Measurements from ENCODE around the gene ALG9. TPM values are rescaled to one million over a fixed set of nuclear protein-coding genes. Genes with fewer than 3 reads are reported as not detected.
"Not testable (repeated sequence)": the region's sequence is repeated elsewhere in the genome, so short reads cannot be mapped to it uniquely, and the experiment has no call there.

ALG9 gene
- total and polyA plus RNA-seq, 2 donors (not counting 3 experiments of a cell fraction or from before 2014, with no cell fraction given) = 29.1 to 29.4 TPM

DNA sequence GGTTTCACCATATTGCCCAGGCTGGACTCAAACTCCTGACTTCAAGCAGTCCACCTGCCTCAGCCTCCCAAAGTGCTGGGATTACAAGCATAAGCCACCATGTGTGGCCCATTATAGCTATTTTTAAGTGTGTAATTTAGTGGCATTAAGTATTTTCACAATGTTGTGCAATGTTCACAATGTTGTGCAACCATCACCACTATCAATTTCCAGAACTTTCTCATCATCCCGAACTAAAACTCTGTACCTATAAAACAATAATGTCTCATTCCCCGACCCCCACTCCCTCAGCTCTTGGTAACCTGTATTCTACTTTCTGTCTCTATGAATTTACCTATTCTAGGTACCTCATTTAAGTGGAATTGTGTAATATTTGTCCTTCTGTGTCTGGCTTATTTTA, 15.5 kb upstream of the ALG9 start:
- CTCF ChIA-PET = interaction anchor here (1.2 kb wide), 1 partner anchor 11 kb away, joined by 4 read pairs; no protein-coding TSS in a partner anchor

DNA sequence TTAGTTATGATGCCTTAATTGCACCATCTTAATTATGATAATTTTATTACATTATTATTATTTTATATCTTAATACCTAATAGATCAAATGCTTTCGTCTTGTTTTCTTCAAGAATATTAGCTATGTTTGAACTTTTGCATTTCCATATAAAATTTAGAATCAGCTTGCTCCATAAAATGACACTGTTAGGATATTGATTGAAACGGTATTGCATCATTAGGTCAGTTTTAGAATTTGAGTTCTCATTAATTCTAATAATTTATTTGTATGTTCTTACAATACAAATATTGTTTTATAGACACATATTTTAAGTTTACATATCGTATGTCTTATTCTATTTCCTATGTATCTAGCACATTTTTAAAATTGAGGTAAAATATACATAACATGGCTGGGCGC, 14.7 kb upstream of the ALG9 start:
- BruUV-seq (replicated peaks) = no TSS peak
- DNase-seq (ENCODE audit: low read depth, low spot score) (no peak), FAIRE-seq (no peak)
- H3K4me2 ChIP-seq (ENCODE audit: insufficient read depth, low read length) = no peak overlapping the region
- dilution Hi-C loops (cut with MboI; ENCODE audit: extremely low pct_ligation_motif_present, low sequenced_read_pairs) = no loop called here
- ChIA-PET CTCF (no interaction called here), POLR2A (no interaction called here)
- H3K27me3 ChIP-seq (ENCODE audit: control insufficient read depth in 2 of 2, insufficient read depth in 2 of 2, low read length in 2 of 2) = no peaks in the 10 kb centered on the region
- intact Hi-C loops (cut with micrococcal nuclease) = no loop called here
- H2AFZ ChIP-seq (ENCODE audit: low read depth, low read length) = no peak overlapping the region
- no peaks in the 10 kb centered on the region for H3K9me3 ChIP-seq (replicated peaks; ENCODE audit: control insufficient read depth, insufficient read depth, low read length)
- H3K79me2 ChIP-seq (ENCODE audit: control insufficient read depth, insufficient read depth, low read length) = no peaks in the 10 kb centered on the region
- H4K20me1 ChIP-seq (replicated peaks; ENCODE audit: control insufficient read depth, extremely low read depth, insufficient read depth, low read length) = no peaks in the 10 kb centered on the region
- no peak overlapping the region for H3K27ac ChIP-seq (ENCODE audit: insufficient read depth, low read depth, low read length)
- H3K36me3 ChIP-seq (ENCODE audit: control insufficient read depth in 2 of 2, extremely low read depth in 1 of 2, insufficient read depth in 2 of 2, low read length in 2 of 2) = no peaks in the 10 kb centered on the region
- no peak overlapping the region for H3K4me3 ChIP-seq (replicated peaks in 1 of 3; ENCODE audit: insufficient read depth in 1 of 3, low read depth in 1 of 3, low read length in 3 of 3)
- H3K9me1 ChIP-seq (replicated peaks; ENCODE audit: control insufficient read depth, extremely low read depth, insufficient read depth, low read length) = no peaks in the 10 kb centered on the region
- H3K9ac ChIP-seq (replicated peaks; ENCODE audit: extremely low read depth, insufficient read depth, low read length) = no peak overlapping the region
- peaks cover 10% of the 10 kb centered on the region for H3K4me1 ChIP-seq (ENCODE audit: control insufficient read depth, extremely low read depth, insufficient read depth, low read length)
- TF ChIP-seq, protein P1, sequence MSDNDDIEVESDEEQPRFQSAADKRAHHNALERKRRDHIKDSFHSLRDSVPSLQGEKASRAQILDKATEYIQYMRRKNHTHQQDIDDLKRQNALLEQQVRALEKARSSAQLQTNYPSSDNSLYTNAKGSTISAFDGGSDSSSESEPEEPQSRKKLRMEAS (IDR thresholded peaks at IDR 0.05; ENCODE audit: insufficient read depth, insufficient read length) = no peak
- TF ChIP-seq GATA2 (IDR thresholded peaks at IDR 0.05; ENCODE audit: insufficient read depth, insufficient read length, low read depth, low read length) = no peak
- TF ChIP-seq POLR2AphosphoS5 (IDR thresholded peaks at IDR 0.05; ENCODE audit: insufficient read depth, low read depth, low read length) = no peak
- no peak for TF ChIP-seq FOS (IDR thresholded peaks at IDR 0.05; ENCODE audit: borderline replicate concordance, insufficient read depth, low read length)
- TF ChIP-seq EZH2 (IDR thresholded peaks at IDR 0.05; ENCODE audit: borderline replicate concordance, low read depth, low read length, severe bottlenecking) = no peak

More for the DNA sequence above, 15.5 kb upstream of the ALG9 start:
- Histone ChIP-seq H3K36me3 (ENCODE audit: control insufficient read depth in 2 of 2, extremely low read depth in 1 of 2, insufficient read depth in 2 of 2, low read length in 2 of 2) (no peaks in the 10 kb centered on the region), H3K9me1 (replicated peaks; ENCODE audit: control insufficient read depth, extremely low read depth, insufficient read depth, low read length) (no peaks in the 10 kb centered on the region), H3K27me3 (ENCODE audit: control insufficient read depth in 2 of 2, insufficient read depth in 2 of 2, low read length in 2 of 2) (no peaks in the 10 kb centered on the region), H3K4me2 (ENCODE audit: insufficient read depth, low read length) (no peak overlapping the region), H4K20me1 (replicated peaks; ENCODE audit: control insufficient read depth, extremely low read depth, insufficient read depth, low read length) (no peaks in the 10 kb centered on the region), H3K9ac (replicated peaks; ENCODE audit: extremely low read depth, insufficient read depth, low read length) (no peak overlapping the region), H3K4me1 (ENCODE audit: control insufficient read depth, extremely low read depth, insufficient read depth, low read length) (peaks cover 4% of the 10 kb centered on the region), H3K9me3 (replicated peaks; ENCODE audit: control insufficient read depth, insufficient read depth, low read length) (no peaks in the 10 kb centered on the region), H3K27ac (ENCODE audit: insufficient read depth, low read depth, low read length) (no peak overlapping the region), H2AFZ (ENCODE audit: low read depth, low read length) (no peak overlapping the region), H3K4me3 (replicated peaks in 1 of 3; ENCODE audit: insufficient read depth in 1 of 3, low read depth in 1 of 3, low read length in 3 of 3) (no peak overlapping the region), H3K79me2 (ENCODE audit: control insufficient read depth, insufficient read depth, low read length) (no peaks in the 10 kb centered on the region)
- TF ChIP-seq MYC (IDR thresholded peaks at IDR 0.05; ENCODE audit: low read depth, low read length) = no peak
- no peak for TF ChIP-seq POLR2A (IDR thresholded peaks at IDR 0.05; ENCODE audit: low read depth, low read length)
- no peak for TF ChIP-seq FOS (IDR thresholded peaks at IDR 0.05; ENCODE audit: borderline replicate concordance, insufficient read depth, low read length)
- DNase-seq (ENCODE audit: low read depth, low spot score) = no peak
- dilution Hi-C loops (cut with MboI; ENCODE audit: extremely low pct_ligation_motif_present, low sequenced_read_pairs) = no loop called here
- POLR2A ChIA-PET = no interaction called here
- intact Hi-C loops (cut with micrococcal nuclease) = no loop called here
- no TSS peak for BruUV-seq (replicated peaks)
- no peak for FAIRE-seq

DNA sequence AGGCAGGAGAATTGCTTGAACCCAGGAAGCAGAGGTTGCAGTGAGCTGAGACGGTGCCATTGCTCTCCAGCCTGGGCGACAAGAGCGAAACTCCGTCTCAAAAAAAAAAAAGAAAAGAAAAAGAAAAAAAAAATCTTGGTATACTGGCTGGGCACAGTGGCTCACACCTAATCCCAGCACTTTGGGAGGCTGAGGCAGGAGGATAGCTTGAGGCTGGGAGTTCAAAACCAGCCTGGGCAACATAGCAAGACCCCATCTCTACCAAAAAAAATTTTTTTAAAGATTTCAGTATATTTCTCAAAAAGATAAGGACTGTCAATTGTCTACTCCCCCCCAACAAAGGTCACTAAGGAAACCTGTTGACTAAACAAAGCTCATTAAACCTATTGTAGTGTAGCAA, 13.7 kb upstream of the ALG9 start:
- H3K4me2 ChIP-seq (ENCODE audit: insufficient read depth, low read length); FAIRE-seq; H3K9me1 ChIP-seq (replicated peaks; ENCODE audit: control insufficient read depth, extremely low read depth, insufficient read depth, low read length); H3K36me3 ChIP-seq (ENCODE audit: control insufficient read depth in 2 of 2, extremely low read depth in 1 of 2, insufficient read depth in 2 of 2, low read length in 2 of 2); CTCF ChIA-PET; intact Hi-C loops (cut with micrococcal nuclease); H3K9ac ChIP-seq (replicated peaks; ENCODE audit: extremely low read depth, insufficient read depth, low read length); POLR2A ChIA-PET; H3K9me3 ChIP-seq (replicated peaks; ENCODE audit: control insufficient read depth, insufficient read depth, low read length); BruUV-seq (replicated peaks); dilution Hi-C loops (cut with MboI; ENCODE audit: extremely low pct_ligation_motif_present, low sequenced_read_pairs); H3K27me3 ChIP-seq (ENCODE audit: control insufficient read depth in 2 of 2, insufficient read depth in 2 of 2, low read length in 2 of 2); DNase-seq (ENCODE audit: low read depth, low spot score); H4K20me1 ChIP-seq (replicated peaks; ENCODE audit: control insufficient read depth, extremely low read depth, insufficient read depth, low read length); H3K79me2 ChIP-seq (ENCODE audit: control insufficient read depth, insufficient read depth, low read length); H3K27ac ChIP-seq (ENCODE audit: insufficient read depth, low read depth, low read length); H3K4me3 ChIP-seq (replicated peaks in 1 of 3; ENCODE audit: insufficient read depth in 1 of 3, low read depth in 1 of 3, low read length in 3 of 3); H2AFZ ChIP-seq (ENCODE audit: low read depth, low read length): not testable (repeated sequence)
- H3K4me1 ChIP-seq (ENCODE audit: control insufficient read depth, extremely low read depth, insufficient read depth, low read length) = peaks cover 10% of the 10 kb centered on the region

Data from endothelial cell of umbilical vein (primary cell).